Hepatocyte (in vitro differentiated cells): ENCODE data around the gene HM13. TPM values are rescaled to one million over a fixed set of nuclear protein-coding genes. Genes with fewer than 3 reads are reported as not detected.

Experiments used
- DNase-seq: peaks from one replicate; pipeline ENCODE4 v3.0.0-alpha.2; 2016; ENCODE audit warnings: low spot score
- H2AFZ ChIP-seq: fragments of 200-600 bp; sonication (generic); 2 replicates; pipeline ENCODE4 v1.6.0; 2016; ENCODE audit warnings: antibody characterized with exemption, mild to moderate bottlenecking
- H3K27ac ChIP-seq: fragments of 200-600 bp; sonication (generic); 2 replicates; pipeline ENCODE4 v1.5.1; 2016; ENCODE audit warnings: mild to moderate bottlenecking
- H3K27me3 ChIP-seq: fragments of 200-600 bp; sonication (generic); 2 replicates; pipeline ENCODE4 v1.6.1; 2016
- H3K36me3 ChIP-seq: fragments of 200-600 bp; sonication (generic); replicated peaks from 2 replicates; pipeline ENCODE4 v1.5.1; 2016; ENCODE audit warnings: low read depth; ENCODE audit not compliant: insufficient read depth
- H3K4me1 ChIP-seq: fragments of 200-600 bp; sonication (generic); 2 replicates; pipeline ENCODE4 v1.5.1; 2016; ENCODE audit warnings: mild to moderate bottlenecking, moderate library complexity; ENCODE audit not compliant: insufficient read depth
- H3K4me2 ChIP-seq: fragments of 200-600 bp; sonication (generic); 2 replicates; pipeline ENCODE4 v1.6.0; 2016
- H3K4me3 ChIP-seq: fragments of 200-600 bp; sonication (generic); 2 replicates; pipeline ENCODE4 v1.5.1; 2016; ENCODE audit warnings: mild to moderate bottlenecking
- H3K79me2 ChIP-seq: fragments of 200-600 bp; sonication (generic); 2 replicates; pipeline ENCODE4 v1.6.0; 2017; ENCODE audit warnings: mild to moderate bottlenecking
- H3K9me2 ChIP-seq: fragments of 200-600 bp; sonication (generic); replicated peaks from 2 replicates; pipeline ENCODE4 v1.6.0; 2017; ENCODE audit warnings: mild to moderate bottlenecking; ENCODE audit not compliant: insufficient read depth
- H3K9me3 ChIP-seq: fragments of 200-600 bp; sonication (generic); 2 replicates; pipeline ENCODE4 v1.5.1; 2016; ENCODE audit warnings: low read depth, mild to moderate bottlenecking
- H4K20me1 ChIP-seq: fragments of 200-600 bp; sonication (generic); 2 replicates; pipeline ENCODE4 v1.6.0; 2016; ENCODE audit warnings: mild to moderate bottlenecking; ENCODE audit not compliant: insufficient read depth, poor library complexity, severe bottlenecking
- EZH2 ChIP-seq: fragments of 200-600 bp; sonication (generic); IDR thresholded peaks from 2 replicates; pipeline ENCODE4 v1.6.1; 2016; ENCODE audit warnings: antibody characterized with exemption, mild to moderate bottlenecking, borderline replicate concordance
- EZH2phosphoT487 ChIP-seq: fragments of 200-600 bp; sonication (generic); IDR thresholded peaks from one replicate; pipeline ENCODE4 v1.6.1; 2018; ENCODE audit warnings: antibody characterized with exemption, mild to moderate bottlenecking, low read depth, moderate library complexity; ENCODE audit not compliant: unreplicated experiment, severe bottlenecking
- WGBS: methylation state at CpG from one replicate; pipeline ENCODE4 v1.1.6; 2016; ENCODE audit warnings: low lambda C conversion rate; ENCODE audit errors: missing lambda C conversion rate; 5-methylcytosine and 5-hydroxymethylcytosine counted together
- polyA plus RNA-seq: library from polyadenylated mRNA; unstranded; fragments of >200 nt; fragmentation: Nextera tagmentation; extraction: Ambion mirVana; gene quantifications from 2 replicates; pipeline ENCODE4 v1.2.1, GENCODE V29; 2016
- total RNA-seq: library from RNA; depleted of rRNA; stranded (reverse); fragments of >200 nt; gene quantifications from 2 replicates; pipeline ENCODE4 v1.2.3, GENCODE V29; 2014
- TF ChIP-seq, protein P1 (sequence below): fragments of 200-600 bp; sonication (generic); IDR thresholded peaks from 2 replicates; pipeline ENCODE4 v1.5.1; 2016; ENCODE audit warnings: antibody characterized with exemption, mild to moderate bottlenecking; ENCODE audit not compliant: poor library complexity

Gene HM13
- total and polyA plus RNA-seq, 2 experiments from 2014 or later = 219 to 461 TPM

DNA sequence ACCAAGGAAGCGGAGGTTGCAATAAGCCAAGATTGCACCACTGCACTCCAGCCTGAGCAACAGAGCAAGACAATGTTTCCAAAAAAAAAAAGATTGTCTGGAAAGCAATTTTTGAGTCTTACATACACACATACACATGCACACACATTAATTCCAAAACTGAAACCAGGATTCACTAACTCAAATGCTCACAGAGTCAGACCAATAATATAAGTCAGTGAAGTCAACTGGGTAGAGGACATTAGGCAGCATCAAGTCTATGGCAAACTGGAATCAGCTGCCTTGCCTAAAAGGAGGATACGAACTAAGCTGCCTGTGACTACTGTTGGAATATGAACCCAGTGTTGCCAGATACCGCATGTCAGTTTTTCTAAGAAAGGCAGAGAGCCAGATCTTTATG, 23.5 kb upstream of the HM13 start:
- H2AFZ ChIP-seq = no peak overlapping the region
- DNase-seq = no peak
- no peaks in the 10 kb centered on the region for H3K9me2 ChIP-seq
- no peaks in the 10 kb centered on the region for H3K9me3 ChIP-seq
- no peak overlapping the region for H3K4me3 ChIP-seq
- H3K4me2 ChIP-seq = no peak overlapping the region
- 88% methylated on average over 3 of the region's 3 CpGs for WGBS
- H3K27ac ChIP-seq = no peak overlapping the region
- no peaks in the 10 kb centered on the region for H3K36me3 ChIP-seq
- no peaks in the 10 kb centered on the region for H3K4me1 ChIP-seq
- no peaks in the 10 kb centered on the region for H3K79me2 ChIP-seq
- H3K27me3 ChIP-seq = no peaks in the 10 kb centered on the region
- no peaks in the 10 kb centered on the region for H4K20me1 ChIP-seq
- TF ChIP-seq EZH2 (no peak), EZH2phosphoT487 (no peak)
- TF ChIP-seq, protein P1, sequence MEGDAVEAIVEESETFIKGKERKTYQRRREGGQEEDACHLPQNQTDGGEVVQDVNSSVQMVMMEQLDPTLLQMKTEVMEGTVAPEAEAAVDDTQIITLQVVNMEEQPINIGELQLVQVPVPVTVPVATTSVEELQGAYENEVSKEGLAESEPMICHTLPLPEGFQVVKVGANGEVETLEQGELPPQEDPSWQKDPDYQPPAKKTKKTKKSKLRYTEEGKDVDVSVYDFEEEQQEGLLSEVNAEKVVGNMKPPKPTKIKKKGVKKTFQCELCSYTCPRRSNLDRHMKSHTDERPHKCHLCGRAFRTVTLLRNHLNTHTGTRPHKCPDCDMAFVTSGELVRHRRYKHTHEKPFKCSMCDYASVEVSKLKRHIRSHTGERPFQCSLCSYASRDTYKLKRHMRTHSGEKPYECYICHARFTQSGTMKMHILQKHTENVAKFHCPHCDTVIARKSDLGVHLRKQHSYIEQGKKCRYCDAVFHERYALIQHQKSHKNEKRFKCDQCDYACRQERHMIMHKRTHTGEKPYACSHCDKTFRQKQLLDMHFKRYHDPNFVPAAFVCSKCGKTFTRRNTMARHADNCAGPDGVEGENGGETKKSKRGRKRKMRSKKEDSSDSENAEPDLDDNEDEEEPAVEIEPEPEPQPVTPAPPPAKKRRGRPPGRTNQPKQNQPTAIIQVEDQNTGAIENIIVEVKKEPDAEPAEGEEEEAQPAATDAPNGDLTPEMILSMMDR = no peak

DNA sequence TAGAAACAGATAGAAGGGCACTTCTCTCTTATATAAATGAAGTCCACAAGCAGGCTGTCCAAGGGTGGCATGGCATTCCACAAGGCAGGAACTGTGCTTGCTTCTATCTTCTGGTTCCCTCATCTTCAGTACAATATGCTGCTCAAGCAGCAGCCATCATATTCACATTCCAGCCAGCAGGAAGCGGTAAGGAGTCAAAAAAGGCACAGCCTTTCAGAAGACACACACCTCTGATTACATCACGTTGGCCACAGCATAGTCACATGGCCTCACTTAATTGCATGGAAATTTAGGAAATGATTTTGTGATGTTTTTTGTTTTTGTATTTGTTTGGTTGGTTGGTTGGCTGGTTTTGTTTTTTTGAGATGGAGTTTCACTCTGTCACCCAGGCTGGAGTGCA, 20.1 kb upstream of the HM13 start:
- no peaks in the 10 kb centered on the region for H3K4me1 ChIP-seq
- H4K20me1 ChIP-seq = no peaks in the 10 kb centered on the region
- peak; percentile 48 for DNase-seq
- WGBS = 28% methylated on average over 2 of the region's 2 CpGs
- H2AFZ ChIP-seq = no peak overlapping the region
- no peak overlapping the region for H3K27ac ChIP-seq
- H3K9me2 ChIP-seq = no peaks in the 10 kb centered on the region
- no peaks in the 10 kb centered on the region for H3K9me3 ChIP-seq
- H3K79me2 ChIP-seq = no peaks in the 10 kb centered on the region
- TF ChIP-seq EZH2 (no peak), EZH2phosphoT487 (no peak)
- TF ChIP-seq, protein P1 = peak; percentile 41
- no peaks in the 10 kb centered on the region for H3K27me3 ChIP-seq
- H3K36me3 ChIP-seq = no peaks in the 10 kb centered on the region
- H3K4me3 ChIP-seq = no peak overlapping the region
- H3K4me2 ChIP-seq = no peak overlapping the region

DNA sequence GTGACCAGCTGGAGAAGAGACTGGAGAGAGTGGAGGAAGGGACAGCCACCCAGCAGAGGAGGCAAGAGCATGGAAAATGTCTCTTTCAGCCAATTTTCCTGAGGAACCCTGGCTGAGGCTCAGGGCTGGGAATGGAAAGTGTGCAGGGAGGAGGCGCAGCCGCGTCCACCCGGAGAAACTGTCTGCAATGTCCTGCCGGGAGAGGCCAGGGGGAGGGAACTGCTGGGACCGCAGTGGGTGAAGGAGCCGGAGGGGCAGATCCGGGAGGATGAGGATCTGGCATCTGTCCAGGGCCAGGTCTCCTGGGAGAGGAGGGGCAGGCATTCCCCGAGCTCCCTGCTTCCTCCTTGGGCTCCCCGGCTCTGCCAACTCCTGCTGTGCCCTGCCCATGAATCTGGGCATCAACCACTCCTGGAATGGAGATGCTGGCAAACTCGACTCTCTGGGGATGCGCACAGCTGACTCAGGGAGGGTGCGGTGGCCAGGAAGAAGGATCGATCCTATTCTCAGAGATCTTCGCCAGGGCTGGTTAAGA, 17.4 kb upstream of the HM13 start:
- TF ChIP-seq EZH2 = no peak
- TF ChIP-seq EZH2phosphoT487 = no peak
- TF ChIP-seq, protein P1 = no peak
- Histone ChIP-seq H3K4me2 (peak overlapping the region; percentile 23), H3K36me3 (no peaks in the 10 kb centered on the region), H3K9me2 (no peaks in the 10 kb centered on the region), H3K79me2 (no peaks in the 10 kb centered on the region), H2AFZ (no peak overlapping the region), H3K4me1 (no peaks in the 10 kb centered on the region), H3K27ac (peak overlapping the region; percentile 44), H3K27me3 (no peaks in the 10 kb centered on the region), H4K20me1 (no peaks in the 10 kb centered on the region), H3K4me3 (no peak overlapping the region), H3K9me3 (no peaks in the 10 kb centered on the region)
- peak; percentile 52 for DNase-seq
- 67% methylated on average over 15 of the region's 15 CpGs for WGBS
